SH-SY5Y (cell line): ENCODE results near the gene DNAJB13.

Experiments
- GATA2 ChIP-seq: IDR thresholded peaks from 2 replicates; pipeline ENCODE4 v1.6.1; 2011; ENCODE audit warnings: mild to moderate bottlenecking, low read depth, low read length
- GATA3 ChIP-seq: IDR thresholded peaks from 2 replicates; pipeline ENCODE4 v1.6.1; 2011; ENCODE audit warnings: low read depth, mild to moderate bottlenecking, low read length, moderate library complexity

DNA sequence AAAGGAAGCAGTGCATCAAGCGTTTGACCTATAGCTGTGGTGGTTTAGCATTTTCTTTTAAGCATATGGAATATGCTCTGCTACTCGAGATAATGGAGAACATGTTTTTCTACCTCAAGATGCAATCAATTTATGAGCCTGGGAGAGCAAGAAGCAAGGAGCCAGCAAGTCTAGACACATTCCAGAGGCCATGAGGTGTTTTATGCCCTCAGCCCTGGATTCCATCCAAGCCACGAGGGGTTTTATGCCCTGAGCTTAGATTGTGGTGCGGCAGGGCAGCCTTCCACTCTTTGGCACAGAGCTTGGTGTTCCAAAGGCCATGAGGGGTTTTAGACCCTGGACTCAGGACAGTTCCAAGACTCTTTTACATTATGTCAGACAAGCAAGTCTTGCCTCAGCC is 11.7 kb upstream of the DNAJB13 start:
- no peak for TF ChIP-seq GATA3
- TF ChIP-seq GATA2 = no peak
